HG03521 (cell line): ENCODE data around the gene BTRC.

Experiments used
- ATAC-seq: cut with Tn5 transposase; IDR thresholded peaks from one replicate; pipeline ENCODE4 v1.9.1; 2021; ENCODE audit warnings: mild to moderate bottlenecking, moderate library complexity; ENCODE audit not compliant: unreplicated experiment

BTRC gene

DNA sequence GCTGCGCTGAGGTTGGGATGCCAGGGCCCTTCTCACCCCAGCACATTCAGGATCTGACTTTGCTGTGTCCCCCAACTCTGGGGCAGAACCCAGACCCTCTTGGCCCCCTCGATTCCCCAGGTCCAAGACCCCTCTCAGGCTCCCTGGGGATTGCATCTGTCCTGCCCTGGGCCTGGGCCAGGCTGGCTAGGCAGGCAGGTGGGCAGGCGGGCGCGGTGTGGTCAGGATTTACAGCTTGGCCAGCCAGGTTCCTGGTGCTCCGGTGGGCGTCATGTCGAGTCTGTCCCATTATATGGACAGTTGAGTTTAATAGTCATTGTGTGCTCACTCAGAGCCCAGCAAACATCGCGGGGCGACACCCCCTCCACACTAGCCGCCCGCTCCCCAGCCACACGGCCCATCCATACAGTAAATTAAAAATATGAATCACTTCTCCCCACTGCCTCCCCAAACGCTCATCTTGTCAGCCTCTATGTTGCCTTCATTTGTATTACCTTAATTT, 210.6 kb downstream of the BTRC start:
- no peak for ATAC-seq

DNA sequence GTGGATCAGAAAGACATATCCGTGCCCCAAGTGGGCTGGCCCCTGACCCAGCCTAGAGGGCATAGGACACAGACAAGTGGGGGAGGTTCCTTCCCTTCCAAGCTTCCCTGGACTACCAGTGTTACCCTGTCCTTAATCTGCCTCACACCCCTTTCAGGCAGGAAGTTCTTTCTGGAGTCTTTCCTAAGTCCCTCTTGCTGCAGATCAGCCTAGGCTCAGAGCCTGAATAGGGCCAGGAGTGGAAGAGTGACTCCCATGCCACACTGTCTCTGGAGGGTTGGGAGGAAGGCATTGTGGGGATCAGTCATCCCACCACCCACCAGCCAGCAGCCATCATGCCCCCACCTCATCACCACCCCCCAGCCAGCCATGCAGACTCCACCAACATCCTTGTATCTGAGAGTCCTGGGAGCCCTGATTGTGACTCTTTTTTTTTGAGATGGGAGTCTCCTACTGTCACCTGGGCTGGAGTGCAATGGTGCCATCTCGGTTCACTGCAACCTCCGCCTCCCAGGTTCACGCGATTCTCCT, 211.5 kb downstream of the BTRC start:
- ATAC-seq, result no peak

DNA sequence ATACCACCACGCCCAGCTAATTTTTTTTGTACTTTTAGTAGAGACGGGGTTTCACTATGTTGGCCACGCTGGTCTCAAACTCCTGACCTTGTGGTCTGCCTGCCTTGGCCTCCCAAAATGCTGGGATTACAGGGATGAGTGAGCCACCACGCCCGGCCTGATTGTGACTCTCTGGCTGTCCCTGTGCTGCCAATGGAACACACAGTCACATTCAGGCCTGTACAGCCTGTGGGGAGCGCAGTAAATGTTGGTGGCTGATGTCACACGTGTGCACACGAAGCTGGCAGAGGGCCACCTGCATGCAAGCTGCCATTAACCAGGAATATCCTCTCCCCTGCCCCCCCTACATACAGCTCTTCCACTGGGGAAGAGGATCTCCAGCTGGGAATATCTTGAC, 212.0 kb downstream of the BTRC start:
- ATAC-seq, result no peak

DNA sequence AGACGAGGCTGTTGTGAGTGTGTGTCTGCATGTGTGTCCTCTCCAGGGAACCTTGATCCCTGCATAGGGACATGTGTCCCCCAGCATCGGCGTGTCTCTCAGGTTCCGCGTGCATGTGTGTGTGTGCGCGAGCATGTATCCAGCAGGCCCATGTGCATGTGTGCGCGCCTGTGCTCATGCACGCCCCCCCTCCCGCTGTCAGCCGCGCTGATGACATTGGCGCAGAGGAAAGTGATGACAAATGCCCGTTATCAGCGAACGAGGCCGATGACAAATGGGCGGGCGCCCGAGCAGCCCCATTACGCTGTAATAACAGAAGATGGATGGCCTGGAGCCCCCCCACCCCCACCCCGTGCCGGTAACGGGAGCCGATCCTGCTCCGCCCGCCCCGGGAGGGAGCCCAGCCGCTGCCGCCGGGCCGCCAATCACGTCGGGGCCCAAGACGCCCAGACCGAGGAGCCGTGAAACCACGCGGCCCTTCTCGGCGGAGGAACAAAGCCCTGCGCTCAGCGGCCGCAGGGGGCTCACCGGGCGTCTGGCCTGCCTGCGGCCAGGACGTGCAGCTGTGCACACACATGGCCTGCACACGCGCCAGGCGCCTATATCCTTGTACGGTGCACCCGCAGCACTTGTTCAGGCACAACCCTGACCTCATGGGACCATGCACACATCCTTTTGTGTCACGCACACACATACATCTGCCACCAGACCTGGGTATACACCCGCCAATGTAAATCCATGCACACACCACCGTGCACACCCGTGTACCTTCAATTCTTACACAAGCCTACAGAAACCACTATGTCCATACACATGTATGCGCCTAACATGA, 212.6 kb downstream of the BTRC start:
- no peak for ATAC-seq

DNA sequence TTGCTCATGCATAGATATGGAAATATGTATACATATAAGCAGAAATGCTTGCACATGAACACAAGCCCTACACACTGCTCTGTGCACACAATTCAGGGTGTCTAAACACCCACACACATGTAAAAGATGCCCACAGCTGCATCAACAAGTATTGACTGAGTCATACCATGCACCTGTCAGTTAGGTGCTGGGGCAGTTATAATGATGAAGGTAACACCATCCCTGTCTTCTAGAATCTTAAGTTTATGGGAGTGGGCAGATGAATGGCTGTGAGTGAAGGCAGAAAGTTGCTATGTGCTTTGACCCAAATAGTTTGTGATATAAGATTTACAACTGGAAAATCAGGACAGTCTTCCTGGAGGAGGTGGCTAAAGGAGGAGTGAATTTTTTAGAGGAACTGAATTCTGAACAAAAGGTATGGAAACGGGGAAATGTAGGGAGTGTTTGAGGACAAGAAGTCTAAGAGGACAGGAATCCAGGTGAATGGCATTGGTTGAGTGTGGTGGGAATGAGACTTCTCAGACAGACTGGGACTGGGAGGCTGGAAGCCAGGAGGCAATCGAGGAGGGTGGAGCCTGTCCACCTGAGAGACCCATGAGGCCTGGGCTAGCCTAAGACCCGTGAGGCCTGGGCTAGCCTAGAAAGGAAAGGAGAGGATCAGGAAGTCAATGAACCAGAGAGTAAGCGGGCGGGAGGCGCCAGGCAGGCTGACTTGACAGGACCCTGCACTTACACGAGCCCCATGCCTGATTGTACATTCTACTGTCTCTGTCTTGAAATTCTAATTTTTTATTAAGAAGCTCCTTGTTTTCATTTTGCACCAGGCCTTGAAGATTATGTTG, 213.4 kb downstream of the BTRC start:
- no peak for ATAC-seq

DNA sequence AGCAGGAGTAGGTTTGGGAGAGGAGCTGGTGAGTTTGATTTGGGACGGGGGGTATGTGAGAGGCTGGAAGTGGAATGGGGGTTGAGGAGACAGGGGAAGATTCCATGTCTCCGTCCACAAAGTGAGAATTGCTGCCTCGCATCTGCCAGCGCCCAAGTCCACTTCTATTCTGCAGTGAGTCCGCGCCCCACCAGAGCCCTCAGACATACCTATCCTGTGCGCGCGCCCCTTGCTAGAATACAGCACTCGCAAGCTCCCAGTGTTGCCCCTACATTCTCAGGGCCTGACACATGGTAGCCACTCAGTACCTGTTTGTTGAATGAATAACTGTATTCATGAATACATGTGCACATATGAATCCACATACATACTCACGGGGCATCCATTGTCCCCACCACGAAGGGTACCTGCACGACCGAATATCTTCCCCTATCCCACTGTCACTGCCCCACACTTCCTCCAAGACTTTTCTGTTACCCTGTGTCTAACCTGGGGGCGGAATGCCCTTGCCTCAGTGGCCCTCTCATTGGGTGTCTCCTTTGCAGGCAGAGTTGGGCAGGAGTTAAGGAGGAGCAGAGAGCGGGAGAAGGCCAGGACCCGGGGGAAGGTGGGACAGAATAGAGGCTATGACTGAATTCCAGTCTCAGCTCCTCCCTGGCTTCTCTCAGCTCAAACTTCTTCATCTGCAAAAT, 214.2 kb downstream of the BTRC start:
- ATAC-seq, result no peak

GRCh38 chr10:101569323-101569621, 215.3 kb downstream of the BTRC start:
- ATAC-seq, result no peak

DNA sequence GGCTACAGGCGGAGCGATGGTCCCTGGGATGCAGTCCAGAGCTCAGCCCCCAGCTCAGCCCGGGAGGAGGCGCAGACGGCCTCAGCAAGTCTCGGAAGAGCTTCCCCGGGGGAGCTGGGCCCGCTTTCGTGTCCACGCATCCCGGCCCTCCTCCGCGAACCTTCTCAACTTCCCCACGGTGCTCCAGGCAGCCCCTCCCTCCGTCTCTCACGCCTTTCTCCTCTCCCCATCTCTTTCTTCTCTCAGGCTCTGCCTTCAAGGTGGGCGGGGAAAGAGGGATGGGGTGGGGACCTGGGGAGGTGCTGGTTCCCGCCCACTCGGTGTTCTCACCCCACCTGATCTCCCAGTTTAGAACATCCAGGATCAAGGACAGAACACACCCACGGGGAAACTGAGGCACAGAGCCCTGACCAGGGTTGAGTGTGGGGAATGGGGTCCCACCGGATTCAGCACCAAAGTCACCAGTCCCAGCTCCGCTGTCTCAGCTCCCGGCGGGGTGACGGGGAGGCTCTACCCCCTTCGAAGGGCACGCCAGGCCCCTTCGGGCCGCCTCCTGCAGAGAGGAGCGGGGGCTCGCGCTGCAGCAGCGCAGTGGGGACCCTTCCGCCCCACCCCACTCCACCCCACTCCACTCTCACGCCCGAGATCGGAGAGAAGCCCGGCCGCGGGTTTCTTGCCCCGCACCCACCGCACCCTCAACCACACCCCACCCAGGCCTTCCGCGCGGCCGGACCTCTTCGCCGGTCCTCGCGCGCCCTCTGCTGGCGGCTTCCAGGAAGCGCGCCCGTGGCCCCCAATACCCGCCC, 215.9 kb downstream of the BTRC start:
- peak; percentile 78 for ATAC-seq

DNA sequence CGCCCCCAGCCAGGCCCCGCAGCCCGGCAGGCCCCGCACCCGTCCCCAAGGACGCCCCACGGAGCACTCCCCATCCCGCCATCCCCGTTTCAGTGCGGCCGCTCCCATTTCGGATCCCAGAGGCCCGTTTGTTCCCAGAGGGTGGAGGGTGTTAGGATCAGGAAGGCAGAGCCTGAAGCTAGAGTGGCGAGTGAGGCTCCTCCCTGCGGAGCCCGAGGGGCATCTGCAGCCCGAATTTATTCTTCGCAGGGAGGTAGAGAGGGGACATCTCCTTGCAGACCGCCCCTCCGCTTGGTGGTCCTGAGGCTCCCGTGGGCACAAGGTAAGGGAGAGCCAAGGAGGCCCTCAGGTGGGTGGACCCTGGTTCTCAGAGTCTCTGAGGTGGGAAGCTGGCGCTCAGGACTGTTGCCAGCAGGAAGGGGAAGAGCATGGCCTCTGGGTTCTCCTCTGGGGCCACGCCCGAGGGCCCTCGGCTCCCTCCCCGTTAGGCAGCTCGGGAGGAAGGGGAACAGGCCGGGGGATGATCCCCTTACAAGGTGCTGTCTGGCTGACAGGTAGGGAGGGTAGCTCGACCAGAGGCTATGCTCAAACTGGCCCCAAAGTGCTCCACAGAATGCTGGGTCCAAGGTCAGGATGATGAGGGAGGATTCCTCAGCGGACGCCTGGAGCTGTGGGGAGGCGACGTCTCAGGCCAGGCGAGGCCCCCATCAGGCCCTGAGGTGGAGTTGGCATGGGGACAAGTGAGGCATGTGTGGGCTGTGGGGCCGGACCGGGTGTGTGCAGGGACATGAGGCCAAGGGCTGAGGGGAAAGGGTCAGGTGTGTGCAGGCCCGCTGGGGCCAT, 216.7 kb downstream of the BTRC start:
- ATAC-seq, result no peak

DNA sequence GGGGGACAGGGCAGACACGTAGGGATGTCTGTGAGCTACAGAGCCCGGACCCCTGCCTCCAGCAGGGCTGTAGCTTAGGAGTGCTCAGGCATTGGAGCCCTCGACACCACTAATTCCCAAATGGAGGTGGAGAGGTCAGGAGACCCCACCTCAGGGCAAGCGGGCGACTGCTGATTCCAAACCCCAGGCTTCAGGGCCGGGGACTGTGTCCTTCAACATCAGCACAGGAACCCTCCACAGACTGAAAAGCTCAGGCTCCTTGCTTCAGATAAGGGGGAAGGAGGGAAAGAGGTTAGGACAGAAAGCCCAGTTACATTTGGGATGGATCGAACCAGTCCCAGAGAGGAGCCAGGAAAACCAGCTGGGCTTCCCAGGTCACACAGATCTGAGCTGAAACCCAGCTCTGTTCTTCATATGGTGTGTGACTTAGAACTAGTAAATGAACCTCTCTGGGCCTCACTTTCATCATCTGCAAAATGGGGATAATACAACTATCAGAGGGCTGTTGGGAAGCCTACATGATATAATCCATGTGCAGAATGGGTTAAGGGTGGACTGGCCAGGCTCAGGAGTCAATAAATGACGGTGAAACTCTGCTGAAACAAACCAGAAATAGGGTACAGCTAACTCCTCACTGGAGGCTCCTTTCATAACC, 217.4 kb downstream of the BTRC start:
- no peak for ATAC-seq

- ATAC-seq, result no peak
Observed at GRCh38 chr10:101572126-101572525, 218.2 kb downstream of the BTRC start.

- no peak for ATAC-seq
Observed at GRCh38 chr10:101572785-101573184, 218.8 kb downstream of the BTRC start.

GRCh38 chr10:101573885-101574753, 220.2 kb downstream of the BTRC start:
- ATAC-seq, result no peak

- no peak for ATAC-seq
Observed at GRCh38 chr10:101575091-101575490, 221.1 kb downstream of the BTRC start.

DNA sequence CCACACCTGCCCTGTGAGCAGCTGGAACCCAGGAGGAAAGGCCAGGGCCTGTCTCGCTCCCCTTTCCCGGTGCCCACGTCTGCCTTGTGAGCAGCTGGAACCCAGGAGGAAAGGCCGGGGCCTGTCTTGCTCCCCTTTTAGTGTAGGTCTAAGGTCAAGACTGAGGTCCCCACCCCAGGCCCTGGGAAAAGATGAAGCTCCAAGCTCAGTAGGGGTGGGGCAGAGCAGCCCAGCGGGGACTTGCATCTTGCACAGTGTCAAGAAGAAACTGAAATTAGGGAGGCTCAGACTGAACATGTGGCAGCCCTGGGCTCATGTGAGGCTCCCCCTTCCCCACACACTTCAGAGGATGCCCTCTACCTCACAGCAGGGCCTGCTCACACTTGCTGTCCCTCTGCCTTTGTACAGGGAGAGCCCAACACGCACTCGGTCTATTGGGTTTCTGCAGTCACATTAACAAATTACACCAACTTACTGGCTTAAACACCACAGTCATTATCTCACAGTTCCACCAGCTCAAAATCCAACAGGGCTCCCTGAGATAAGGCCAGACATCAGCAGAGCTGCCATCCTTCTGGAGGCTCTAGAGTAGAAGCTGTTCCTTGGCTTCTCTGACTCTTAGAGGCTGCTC, 221.7 kb downstream of the BTRC start:
- no peak for ATAC-seq

- no peak for ATAC-seq
Observed at GRCh38 chr10:101576211-101576863, 222.4 kb downstream of the BTRC start.
